GM18870 (cell line): ENCODE data around the gene ST6GALNAC6.
"Not testable (repeated sequence)": the region's sequence is repeated elsewhere in the genome, so short reads cannot be mapped to it uniquely, and the experiment has no call there.

Source experiments
- ATAC-seq: cut with Tn5 transposase; IDR thresholded peaks from one replicate; pipeline ENCODE4 v1.9.1; 2021; ENCODE audit warnings: moderate library complexity; ENCODE audit not compliant: unreplicated experiment

The ST6GALNAC6 gene

DNA sequence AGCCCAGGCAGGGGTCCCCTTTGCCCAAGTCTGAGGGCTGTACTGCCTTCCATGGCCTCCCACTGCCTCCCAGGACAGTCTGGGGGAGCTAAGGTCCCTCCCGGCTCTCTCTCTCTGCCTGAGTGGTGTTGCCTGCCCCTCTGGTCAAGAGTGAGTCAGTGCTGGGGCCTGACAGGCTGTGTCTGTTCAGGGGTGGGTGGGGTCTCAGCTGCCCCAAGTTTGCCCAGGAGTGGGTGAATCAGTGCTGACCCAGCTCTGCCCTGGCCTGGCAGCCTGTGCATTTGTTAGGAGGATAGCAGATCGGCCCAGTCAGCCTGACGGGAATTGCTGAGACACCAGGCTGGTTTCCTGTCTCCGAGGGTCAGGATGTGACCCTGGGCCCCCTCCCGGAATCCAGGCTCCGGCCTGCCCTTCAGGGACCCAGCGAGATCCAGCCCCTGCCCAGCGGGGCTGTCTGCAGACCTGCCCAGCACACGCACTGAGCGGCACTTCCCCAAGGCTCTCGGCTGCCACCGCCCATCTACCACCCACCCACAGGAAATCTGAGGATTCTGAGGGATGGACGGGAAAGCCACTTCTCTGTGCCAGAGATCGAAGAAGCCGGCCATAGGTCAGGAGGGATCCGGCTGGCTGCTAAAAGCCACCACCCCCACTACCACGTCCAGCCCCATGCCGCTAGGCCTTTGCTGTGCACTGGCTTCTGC lies 60.9 kb downstream of the ST6GALNAC6 start:
- ATAC-seq = no peak

DNA sequence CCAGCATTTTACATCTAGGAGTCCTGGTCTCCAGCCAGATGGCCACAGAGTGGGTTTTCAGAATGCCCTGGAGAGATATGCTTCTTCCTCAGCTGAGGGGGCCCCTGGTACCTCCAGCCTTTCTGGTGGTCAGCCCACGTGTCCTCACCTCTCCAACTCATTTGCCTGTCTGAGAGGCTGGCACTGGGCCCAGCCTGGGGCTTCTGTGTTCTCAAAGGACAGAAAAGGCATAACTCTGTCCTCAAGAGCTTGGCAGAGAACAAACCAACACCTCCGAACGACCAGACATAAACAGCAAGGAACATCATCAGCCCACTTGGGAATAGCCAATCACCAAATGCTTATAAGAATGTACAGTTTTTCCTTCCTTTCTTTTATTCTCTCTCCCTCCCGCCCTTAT lies 62.1 kb downstream of the ST6GALNAC6 start:
- no peak for ATAC-seq

DNA sequence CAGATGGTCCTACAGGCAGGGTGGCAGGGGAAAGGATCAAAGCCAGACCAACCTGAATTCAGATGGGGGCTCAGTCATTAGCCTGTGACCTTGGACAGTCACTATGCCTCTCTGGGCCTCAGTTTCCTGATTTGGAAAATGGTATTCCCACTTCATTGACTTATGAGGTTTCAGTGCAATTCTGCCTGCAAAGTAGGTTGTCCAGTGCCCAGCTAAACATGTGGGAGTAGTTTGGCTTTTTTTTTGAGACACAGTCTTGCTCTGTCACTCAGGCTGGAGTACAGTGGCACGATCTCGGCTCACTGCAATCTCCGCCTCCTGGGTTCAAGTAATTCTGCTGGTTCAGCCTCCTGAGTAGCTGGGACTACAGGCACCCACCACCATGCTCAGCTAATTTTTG lies 62.8 kb downstream of the ST6GALNAC6 start:
- ATAC-seq = not testable (repeated sequence)

DNA sequence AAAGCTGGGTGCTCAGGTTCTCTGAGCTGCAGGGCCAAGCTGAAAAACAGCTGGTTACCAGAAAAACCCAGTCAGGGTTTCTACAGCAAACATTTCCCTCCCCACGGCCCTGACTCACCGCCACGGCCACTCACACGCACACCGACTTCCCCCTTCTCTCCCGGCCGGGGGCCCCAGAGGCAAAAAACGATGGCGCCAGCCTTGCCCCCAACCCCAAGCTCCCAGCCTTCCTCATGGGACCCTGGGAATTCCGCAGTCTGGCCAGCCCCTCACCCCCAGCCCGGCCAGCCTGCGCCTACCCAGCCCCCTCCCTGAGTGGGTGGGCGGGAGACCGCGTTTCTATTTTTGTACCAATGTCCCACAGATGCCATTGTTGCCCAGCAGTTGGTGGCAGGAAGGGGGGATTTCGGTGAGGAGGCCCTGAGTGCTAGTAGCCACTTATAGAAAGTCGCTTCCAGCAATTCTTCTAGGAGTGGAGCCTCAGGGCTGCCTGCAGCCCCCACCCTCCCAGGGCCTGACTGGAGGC lies 63.3 kb downstream of the ST6GALNAC6 start:
- no peak for ATAC-seq
